Smooth muscle cell (in vitro differentiated cells): ENCODE measurements around the gene TLCD3A. TPM values are rescaled to one million over a fixed set of nuclear protein-coding genes. Genes with fewer than 3 reads are reported as not detected.

Source experiments
- DNase-seq: peaks from one replicate; lab custom pipeline; 2025; ENCODE audit not compliant: unreplicated experiment; lab: John Stamatoyannopoulos, UW
- H2AFZ ChIP-seq: fragments of 200-600 bp; sonication (generic); 2 replicates; pipeline ENCODE4 v1.6.0; 2016; ENCODE audit warnings: antibody characterized with exemption, low read depth, mild to moderate bottlenecking
- H3F3A ChIP-seq: fragments of 200-600 bp; sonication (generic); 2 replicates; pipeline ENCODE4 v1.6.0; 2017; ENCODE audit warnings: antibody characterized with exemption, low read depth
- H3K27ac ChIP-seq: fragments of 200-600 bp; sonication (generic); 2 replicates; pipeline ENCODE4 v1.5.1; 2016; ENCODE audit warnings: low read depth, mild to moderate bottlenecking
- H3K27me3 ChIP-seq: fragments of 200-600 bp; sonication (generic); 2 replicates; pipeline ENCODE4 v1.6.1; 2016; ENCODE audit warnings: low read depth, mild to moderate bottlenecking
- H3K36me3 ChIP-seq: fragments of 200-600 bp; sonication (generic); 2 replicates; pipeline ENCODE4 v1.5.1; 2016; ENCODE audit warnings: low read depth
- H3K4me1 ChIP-seq: fragments of 200-600 bp; sonication (generic); 2 replicates; pipeline ENCODE4 v1.5.1; 2016; ENCODE audit warnings: low read depth
- H3K4me2 ChIP-seq: fragments of 200-600 bp; sonication (generic); 2 replicates; pipeline ENCODE4 v1.6.0; 2016; ENCODE audit warnings: mild to moderate bottlenecking
- H3K4me3 ChIP-seq: fragments of 200-600 bp; sonication (generic); 2 replicates; pipeline ENCODE4 v1.5.1; 2016; ENCODE audit warnings: mild to moderate bottlenecking
- H3K79me2 ChIP-seq: fragments of 200-600 bp; sonication (generic); 2 replicates; pipeline ENCODE4 v1.6.0; 2016; ENCODE audit warnings: low read depth, mild to moderate bottlenecking
- H3K9ac ChIP-seq: fragments of 200-600 bp; sonication (generic); 2 replicates; pipeline ENCODE4 v1.6.0; 2016; ENCODE audit warnings: low read depth
- H3K9me3 ChIP-seq: fragments of 200-600 bp; sonication (generic); replicated peaks from 2 replicates; pipeline ENCODE4 v1.5.1; 2016; ENCODE audit warnings: low read depth
- H4K20me1 ChIP-seq: fragments of 200-600 bp; sonication (generic); 2 replicates; pipeline ENCODE4 v1.6.0; 2016; ENCODE audit warnings: low read depth
- CTCF ChIP-seq: fragments of 200-600 bp; sonication (generic); IDR thresholded peaks from 2 replicates; pipeline ENCODE4 v1.5.1; 2017; ENCODE audit warnings: borderline replicate concordance, mild to moderate bottlenecking, antibody characterized with exemption; ENCODE audit not compliant: insufficient read depth, poor library complexity, severe bottlenecking
- WGBS: methylation state at CpG from one replicate; pipeline ENCODE4 v1.1.7; 2016; ENCODE audit warnings: low lambda C conversion rate; 5-methylcytosine and 5-hydroxymethylcytosine counted together
- polyA plus RNA-seq: library from polyadenylated mRNA; unstranded; fragments of >200 nt; fragmentation: Nextera tagmentation; extraction: Ambion mirVana; gene quantifications from 2 replicates; pipeline ENCODE4 v1.2.1, GENCODE V29; 2016
- total RNA-seq: library from RNA; depleted of rRNA; stranded (reverse); fragments of >200 nt; gene quantifications from 2 replicates; pipeline ENCODE4 v1.2.3, GENCODE V29; 2014

The TLCD3A gene
- total and polyA plus RNA-seq, 2 experiments from 2014 or later = 21.9 to 23.0 TPM

GRCh38 chr17:685006-685405 is 47.4 kb upstream of the TLCD3A start:
- Histone ChIP-seq H3K27ac (no peak overlapping the region), H3F3A (no peaks in the 10 kb centered on the region), H4K20me1 (peaks cover 19% of the 10 kb centered on the region), H3K4me1 (peaks cover 24% of the 10 kb centered on the region), H3K4me3 (no peak overlapping the region), H3K4me2 (no peak overlapping the region), H3K36me3 (no peaks in the 10 kb centered on the region), H3K27me3 (no peaks in the 10 kb centered on the region), H3K79me2 (peaks cover 16% of the 10 kb centered on the region), H2AFZ (no peak overlapping the region), H3K9me3 (no peaks in the 10 kb centered on the region), H3K9ac (no peak overlapping the region)
- TF ChIP-seq CTCF = no peak
- 98% methylated on average over 6 of the region's 6 CpGs for WGBS
- DNase-seq = no peak

GRCh38 chr17:688100-688989 is 44.1 kb upstream of the TLCD3A start:
- no peaks in the 10 kb centered on the region for H3K9me3 ChIP-seq
- H3F3A ChIP-seq = peaks cover 3% of the 10 kb centered on the region
- no peak overlapping the region for H3K27ac ChIP-seq
- no peak overlapping the region for H3K9ac ChIP-seq
- H3K4me3 ChIP-seq = no peak overlapping the region
- no peaks in the 10 kb centered on the region for H3K27me3 ChIP-seq
- peak; percentile 32 for TF ChIP-seq CTCF
- no peak for DNase-seq
- WGBS = 88% methylated on average over 18 of the region's 18 CpGs
- peaks cover 8% of the 10 kb centered on the region for H4K20me1 ChIP-seq
- H2AFZ ChIP-seq = no peak overlapping the region
- H3K4me2 ChIP-seq = no peak overlapping the region
- H3K36me3 ChIP-seq = no peaks in the 10 kb centered on the region
- H3K4me1 ChIP-seq = peaks cover 3% of the 10 kb centered on the region
- peaks cover 10% of the 10 kb centered on the region for H3K79me2 ChIP-seq

DNA sequence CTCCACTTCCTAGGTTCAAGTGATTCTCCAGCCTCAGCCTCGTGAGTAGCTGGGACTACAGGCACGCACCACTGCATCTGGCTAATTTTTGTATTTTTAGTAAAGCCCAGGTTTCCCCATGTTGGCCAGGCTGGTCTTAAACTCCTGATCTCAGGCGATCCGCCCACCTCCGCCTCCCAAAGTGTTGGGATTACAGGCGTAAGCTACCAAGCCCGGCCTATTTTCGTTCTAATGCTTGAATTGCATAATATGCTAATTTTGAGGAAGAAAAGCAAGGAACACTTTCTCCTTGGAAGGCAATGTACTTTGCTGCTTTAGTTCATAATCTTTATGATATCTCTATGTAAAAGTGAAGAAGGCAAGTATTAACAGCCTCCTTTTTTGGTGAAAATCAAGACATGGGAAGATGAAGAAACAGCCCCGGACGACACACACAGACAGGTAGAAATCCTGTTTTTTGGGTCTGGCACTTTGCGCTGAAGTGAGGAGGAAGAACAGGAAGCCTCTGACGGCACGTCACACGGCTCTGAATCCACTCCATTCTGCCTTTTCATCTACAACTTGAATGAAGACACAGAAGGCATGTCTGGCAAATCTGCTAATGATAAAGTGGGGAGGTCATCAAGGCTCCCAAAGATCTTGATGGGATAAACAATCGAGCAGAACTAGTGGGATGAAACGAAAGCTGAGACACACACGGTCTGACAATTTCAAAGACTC is 42.7 kb upstream of the TLCD3A start:
- 67% methylated on average over 17 of the region's 17 CpGs for WGBS
- Histone ChIP-seq H3K9ac (no peak overlapping the region), H3K27me3 (no peaks in the 10 kb centered on the region), H3K9me3 (no peaks in the 10 kb centered on the region), H4K20me1 (peaks cover 15% of the 10 kb centered on the region), H3K79me2 (no peaks in the 10 kb centered on the region), H3K27ac (no peak overlapping the region), H3K4me2 (no peak overlapping the region), H3K36me3 (no peaks in the 10 kb centered on the region), H3F3A (peaks cover 12% of the 10 kb centered on the region), H3K4me3 (no peak overlapping the region), H3K4me1 (peaks cover 6% of the 10 kb centered on the region), H2AFZ (no peak overlapping the region)
- DNase-seq = no peak
- no peak for TF ChIP-seq CTCF
